SK-N-MC (cell line): ENCODE data around the gene GAS6.

Experiments
- DNase-seq: peaks from one replicate; pipeline ENCODE4 v3.0.0-alpha.2; 2011; ENCODE audit warnings: low read depth, low spot score
- H3K27ac ChIP-seq: fragments of 200-600 bp; sonication (generic); 2 replicates; pipeline ENCODE4 v1.5.1; 2016; ENCODE audit warnings: mixed run types
- H3K36me3 ChIP-seq: fragments of 200-600 bp; sonication (generic); 2 replicates; pipeline ENCODE4 v1.6.1; 2017; ENCODE audit warnings: antibody characterized with exemption, low read length, mixed read lengths; ENCODE audit not compliant: insufficient read depth
- H3K4me3 ChIP-seq: fragments of 200-600 bp; sonication (generic); 2 replicates; pipeline ENCODE4 v1.5.1; 2016
- H3K9ac ChIP-seq: fragments of 200-600 bp; sonication (generic); 2 replicates; pipeline ENCODE4 v1.8.0; 2017; ENCODE audit warnings: mixed run types, mixed read lengths; ENCODE audit not compliant: insufficient read length
- H3K9me3 ChIP-seq: fragments of 200-600 bp; sonication (generic); 2 replicates; pipeline ENCODE4 v1.6.1; 2017; ENCODE audit warnings: low read depth, mild to moderate bottlenecking, antibody characterized with exemption, low read length, moderate library complexity, mixed read lengths
- EZH2 ChIP-seq: fragments of 200-600 bp; sonication (generic); IDR thresholded peaks from one replicate; pipeline ENCODE4 v1.6.1; 2017; ENCODE audit warnings: antibody characterized with exemption
- FOXP2 ChIP-seq: optimal IDR thresholded peaks from 2 replicates; pipeline ENCODE3; 2011; ENCODE audit warnings: mild to moderate bottlenecking, moderate library complexity; ENCODE audit not compliant: insufficient read depth; ENCODE audit errors: extremely low read length, control extremely low read depth
- POLR2AphosphoS5 ChIP-seq: IDR thresholded peaks from 2 replicates; pipeline ENCODE4 v1.6.1; 2012; ENCODE audit warnings: mild to moderate bottlenecking, low read depth, low read length, borderline replicate concordance

The GAS6 gene

DNA sequence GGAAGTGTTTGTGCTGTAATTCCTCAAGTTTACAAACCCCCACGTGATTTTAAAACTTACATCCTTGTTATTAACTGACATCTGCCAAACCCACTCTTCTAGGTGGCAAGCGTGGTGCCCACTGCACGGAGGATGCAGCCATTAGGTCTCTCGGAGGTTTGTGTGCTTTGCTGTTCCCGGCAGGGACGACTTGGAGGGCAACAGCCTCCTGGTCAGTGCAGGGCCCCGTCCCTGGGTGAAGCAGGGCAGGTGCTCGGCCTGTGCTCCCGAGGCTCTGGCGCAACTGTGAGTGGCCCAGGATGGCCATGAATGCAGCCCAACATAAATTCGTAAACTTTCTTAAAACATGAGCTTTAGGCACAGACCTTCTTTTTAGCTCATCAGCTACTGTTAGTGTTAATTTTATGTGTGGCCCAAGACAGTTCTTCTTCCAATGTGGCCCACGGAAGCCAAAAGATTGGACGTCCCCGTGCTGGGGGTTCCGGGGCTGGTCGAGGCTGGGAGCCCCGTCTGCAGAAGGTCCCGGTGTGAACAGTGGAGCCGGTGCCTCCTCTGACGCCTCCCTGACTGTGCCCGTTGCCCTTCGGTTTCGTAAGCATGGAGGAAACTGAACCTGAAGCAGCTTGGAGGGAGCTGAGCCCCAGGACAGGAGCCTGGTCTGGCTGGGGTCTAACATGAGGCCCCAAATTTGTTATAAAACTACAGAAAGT lies 11.9 kb downstream of the GAS6 start:
- TF ChIP-seq POLR2AphosphoS5 (no peak), EZH2 (no peak), FOXP2 (no peak)
- Histone ChIP-seq H3K36me3 (no peaks in the 10 kb centered on the region), H3K27ac (no peak overlapping the region), H3K9me3 (no peaks in the 10 kb centered on the region), H3K4me3 (no peak overlapping the region), H3K9ac (no peak overlapping the region)
- DNase-seq, result no peak

DNA sequence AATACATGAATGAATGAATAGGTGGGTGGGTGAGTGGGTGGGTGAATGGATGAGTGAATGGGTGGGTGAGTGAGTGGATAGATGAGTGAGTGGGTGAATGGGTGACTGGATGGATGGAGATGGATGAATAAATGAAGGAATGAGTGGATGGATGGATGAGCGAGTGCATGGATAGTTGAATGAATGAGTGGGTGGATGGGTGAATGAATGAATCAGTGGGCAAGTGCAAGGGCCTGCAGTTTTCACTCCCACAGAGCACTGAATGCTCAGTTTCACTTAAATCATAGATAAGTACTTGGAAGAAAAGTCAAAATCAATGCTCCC lies 12.4 kb downstream of the GAS6 start:
- no peaks in the 10 kb centered on the region for H3K9me3 ChIP-seq
- no peak for DNase-seq
- no peak overlapping the region for H3K4me3 ChIP-seq
- TF ChIP-seq FOXP2 (no peak), POLR2AphosphoS5 (no peak), EZH2 (no peak)
- no peaks in the 10 kb centered on the region for H3K36me3 ChIP-seq
- no peak overlapping the region for H3K27ac ChIP-seq
- no peak overlapping the region for H3K9ac ChIP-seq

DNA sequence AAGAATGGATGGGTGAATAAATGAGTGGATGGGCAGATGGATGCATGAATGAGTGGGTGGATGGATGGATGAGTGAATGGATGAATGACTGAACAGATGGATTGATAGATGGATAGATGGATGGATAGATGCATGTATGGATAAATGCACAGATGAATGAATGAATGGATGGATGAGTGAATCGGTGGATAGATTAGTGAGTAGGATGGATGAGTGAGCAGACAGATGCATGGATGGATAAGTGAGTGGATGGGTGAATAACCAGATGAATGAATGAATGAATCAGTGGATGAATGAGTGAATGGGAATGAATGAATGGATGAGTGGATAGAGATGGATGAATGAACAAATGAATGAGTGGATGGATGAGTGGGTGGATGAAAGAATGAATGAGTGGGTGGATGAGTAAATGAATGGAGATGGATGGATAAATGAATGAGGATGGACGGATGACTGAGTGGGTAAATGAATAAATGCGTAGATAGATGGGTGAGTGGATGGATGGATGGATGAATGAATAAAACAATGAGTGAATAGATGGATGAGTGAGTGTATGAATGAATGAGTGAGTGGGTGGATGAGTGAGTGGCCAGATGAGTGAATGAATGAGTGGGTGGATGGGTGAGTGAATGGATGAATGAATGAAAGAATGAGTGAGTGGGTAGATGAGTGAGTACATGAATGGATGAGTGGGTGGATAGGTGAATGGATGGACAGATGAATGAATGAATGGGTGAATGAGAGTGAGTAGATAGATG lies 13.0 kb downstream of the GAS6 start:
- no peaks in the 10 kb centered on the region for H3K9me3 ChIP-seq
- no peak overlapping the region for H3K9ac ChIP-seq
- H3K4me3 ChIP-seq, result no peak overlapping the region
- DNase-seq, result no peak
- no peaks in the 10 kb centered on the region for H3K36me3 ChIP-seq
- no peak for TF ChIP-seq POLR2AphosphoS5
- no peak overlapping the region for H3K27ac ChIP-seq

DNA sequence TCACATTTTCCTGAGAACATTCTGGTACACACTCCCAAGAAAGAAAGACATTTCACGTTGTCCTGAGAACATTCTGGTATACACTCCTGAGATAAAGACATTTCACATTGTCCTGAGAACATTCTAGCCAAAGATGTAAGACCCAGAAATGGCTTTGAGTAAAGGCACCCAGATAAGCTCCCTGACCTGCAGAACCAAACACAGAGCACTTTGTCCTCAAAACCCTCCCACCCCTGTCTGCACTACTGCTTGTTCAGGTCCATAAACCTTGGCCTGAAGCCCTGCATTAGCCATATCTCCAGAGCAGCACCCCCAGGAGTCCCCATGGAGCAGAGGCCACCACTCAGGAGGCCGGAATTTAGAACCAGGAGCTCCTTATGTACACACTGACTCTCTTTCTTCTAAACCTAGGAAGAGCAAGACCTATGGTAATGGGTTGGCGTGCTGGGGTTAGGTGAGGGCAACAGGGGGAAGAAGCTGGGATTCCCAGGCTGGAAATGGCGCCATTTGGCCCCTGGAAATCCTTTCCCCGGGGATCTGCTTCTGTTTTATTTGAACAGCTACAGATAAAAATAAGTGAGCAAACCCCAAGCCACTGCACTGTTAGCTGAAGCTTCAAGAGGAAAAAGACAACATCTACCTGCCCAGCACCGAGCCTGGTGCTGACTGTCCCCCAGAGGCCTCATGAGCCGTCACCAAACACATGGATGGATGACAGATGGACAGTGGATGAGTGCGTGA lies 13.7 kb downstream of the GAS6 start:
- Histone ChIP-seq H3K36me3 (no peaks in the 10 kb centered on the region), H3K27ac (no peak overlapping the region), H3K9me3 (no peaks in the 10 kb centered on the region), H3K4me3 (no peak overlapping the region), H3K9ac (no peak overlapping the region)
- no peak for DNase-seq
- TF ChIP-seq FOXP2 (no peak), POLR2AphosphoS5 (no peak), EZH2 (no peak)

DNA sequence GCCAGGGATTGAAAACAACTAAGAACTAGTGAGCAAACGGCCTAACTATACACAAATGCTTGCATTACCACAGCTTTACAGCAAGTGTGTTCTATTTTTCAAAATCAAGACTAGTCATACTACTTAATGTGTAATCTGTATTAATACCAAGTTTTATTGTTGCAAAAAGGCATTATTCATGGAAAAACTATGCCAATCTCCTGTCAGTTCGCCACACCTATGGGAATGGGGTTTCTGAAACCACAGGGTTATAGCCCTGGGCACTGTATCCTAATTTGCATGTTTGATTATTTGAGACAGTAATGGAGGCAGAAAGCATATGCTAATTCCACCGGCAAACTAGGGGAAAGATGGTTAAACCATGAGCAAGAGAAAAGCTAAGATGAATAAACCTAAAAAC lies 14.3 kb downstream of the GAS6 start:
- Histone ChIP-seq H3K27ac (no peak overlapping the region), H3K9ac (no peak overlapping the region), H3K4me3 (no peak overlapping the region), H3K36me3 (no peaks in the 10 kb centered on the region), H3K9me3 (no peaks in the 10 kb centered on the region)
- TF ChIP-seq FOXP2 (no peak), POLR2AphosphoS5 (no peak), EZH2 (no peak)
- DNase-seq, result no peak

DNA sequence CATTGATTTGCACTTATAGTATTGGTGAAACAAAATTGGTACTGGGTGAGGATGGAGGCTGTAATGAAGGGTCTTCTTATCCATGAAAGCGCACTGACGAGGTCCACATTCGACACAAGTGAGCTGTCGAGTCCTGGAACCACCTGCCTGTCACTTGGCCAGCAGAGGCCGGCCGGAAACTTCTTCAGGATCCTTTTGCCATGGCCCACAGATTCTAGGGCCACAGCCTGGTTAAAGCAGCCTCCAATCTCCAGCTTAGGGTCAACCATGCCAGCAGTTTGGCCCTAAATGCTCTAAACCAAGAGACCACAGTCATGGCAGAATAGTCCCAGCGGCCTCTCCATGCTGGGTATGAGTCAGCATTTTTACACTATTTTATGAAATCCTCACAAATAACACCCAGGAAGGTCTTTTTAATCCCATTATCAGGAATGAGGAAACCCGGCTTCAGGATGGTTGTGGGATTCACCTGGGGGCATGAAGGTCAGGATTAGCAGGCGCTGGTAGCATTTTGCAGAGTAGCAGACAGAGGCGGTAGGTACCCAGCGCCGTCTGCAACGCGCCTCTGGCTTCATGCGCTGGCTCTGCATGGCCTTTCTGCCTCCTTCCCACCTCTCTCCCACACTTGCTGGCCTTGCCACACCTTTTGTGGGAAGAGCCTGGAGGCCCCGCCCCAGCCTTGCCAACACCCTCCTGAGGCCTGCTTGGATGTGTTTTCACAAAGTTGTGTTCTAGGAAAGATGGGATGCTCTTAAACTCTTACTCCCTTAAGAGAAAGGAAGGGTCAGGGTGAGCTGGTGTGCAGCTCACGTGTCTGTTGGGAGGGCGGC lies 15.2 kb downstream of the GAS6 start:
- H3K27ac ChIP-seq, result no peak overlapping the region
- DNase-seq, result no peak
- TF ChIP-seq EZH2 (no peak), POLR2AphosphoS5 (no peak), FOXP2 (no peak)
- no peaks in the 10 kb centered on the region for H3K36me3 ChIP-seq
- no peaks in the 10 kb centered on the region for H3K9me3 ChIP-seq
- no peak overlapping the region for H3K4me3 ChIP-seq
- no peak overlapping the region for H3K9ac ChIP-seq

DNA sequence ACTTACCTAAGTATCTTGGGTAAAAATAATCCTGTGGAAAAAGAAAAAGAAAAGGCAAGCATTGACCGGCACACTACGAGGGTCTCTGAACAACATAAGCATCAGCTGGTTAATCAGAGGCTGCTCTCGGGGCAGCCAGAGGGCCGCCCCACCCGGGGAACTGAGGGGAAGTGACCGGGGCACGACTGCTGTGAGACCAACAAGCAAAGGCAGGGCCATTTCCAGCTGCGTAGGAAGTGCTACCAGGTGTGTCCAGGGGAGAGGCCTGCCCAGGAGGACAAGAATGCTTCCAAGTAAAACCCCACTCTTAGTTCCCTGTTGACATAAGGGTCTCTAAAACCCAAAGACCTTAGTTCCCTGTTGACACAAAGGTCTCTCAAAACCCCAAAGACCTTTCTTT lies 15.9 kb downstream of the GAS6 start:
- H3K9ac ChIP-seq, result no peak overlapping the region
- TF ChIP-seq FOXP2 (no peak), POLR2AphosphoS5 (no peak)
- no peaks in the 10 kb centered on the region for H3K36me3 ChIP-seq
- H3K4me3 ChIP-seq, result no peak overlapping the region
- no peak overlapping the region for H3K27ac ChIP-seq
- DNase-seq, result no peak
- H3K9me3 ChIP-seq, result no peaks in the 10 kb centered on the region

DNA sequence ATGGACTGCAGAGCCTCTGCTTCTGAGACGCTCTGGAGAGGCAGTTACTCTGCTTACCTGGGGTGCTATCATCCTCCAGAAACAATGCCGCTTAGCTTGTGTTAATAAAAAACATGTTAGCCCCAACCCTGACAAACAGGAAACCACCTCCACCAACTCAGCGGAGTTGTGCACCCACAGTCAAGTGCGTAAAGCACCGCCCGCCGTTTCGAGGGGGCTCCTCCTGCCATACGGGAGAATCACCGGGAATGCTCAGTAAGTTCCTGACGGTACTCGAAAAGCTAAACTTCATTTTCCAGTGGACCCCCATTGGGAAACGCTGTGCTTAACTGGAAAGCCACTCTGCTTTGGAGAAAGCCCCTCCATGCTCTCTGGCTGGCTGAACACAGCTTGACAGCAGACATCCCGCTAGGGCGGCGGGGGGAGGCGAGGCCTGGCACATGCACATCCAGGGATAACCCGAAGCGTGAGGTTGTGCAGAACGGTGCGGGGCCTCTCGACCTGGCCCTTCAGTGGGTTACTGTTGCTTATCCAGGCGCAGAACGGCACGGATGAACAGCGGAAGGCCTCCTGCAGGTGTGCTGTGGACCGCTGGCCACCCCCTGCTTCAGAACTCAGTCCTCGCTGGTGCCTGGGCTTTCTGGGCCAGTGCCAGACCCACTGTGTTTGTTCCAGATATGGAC lies 17.1 kb downstream of the GAS6 start:
- Histone ChIP-seq H3K9me3 (no peaks in the 10 kb centered on the region), H3K36me3 (no peaks in the 10 kb centered on the region), H3K27ac (no peak overlapping the region), H3K4me3 (no peak overlapping the region), H3K9ac (no peak overlapping the region)
- DNase-seq, result no peak
- TF ChIP-seq POLR2AphosphoS5, result no peak
- TF ChIP-seq FOXP2, result no peak
- TF ChIP-seq EZH2, result no peak
